Astrocyte (in vitro differentiated cells and primary cell): Measurements from ENCODE around the gene WBP1.

Experiments
- EZH2 ChIP-seq: IDR thresholded peaks from 2 replicates; pipeline ENCODE4 v1.6.1; 2012; ENCODE audit warnings: mild to moderate bottlenecking, low read length, inconsistent platforms; ENCODE audit not compliant: insufficient read depth
- TF ChIP-seq, protein P1 (sequence below): IDR thresholded peaks from 2 replicates; pipeline ENCODE4 v1.5.1; 2011; ENCODE audit warnings: low read depth, mild to moderate bottlenecking, inconsistent platforms, low read length, moderate library complexity; ENCODE audit not compliant: insufficient read depth

DNA sequence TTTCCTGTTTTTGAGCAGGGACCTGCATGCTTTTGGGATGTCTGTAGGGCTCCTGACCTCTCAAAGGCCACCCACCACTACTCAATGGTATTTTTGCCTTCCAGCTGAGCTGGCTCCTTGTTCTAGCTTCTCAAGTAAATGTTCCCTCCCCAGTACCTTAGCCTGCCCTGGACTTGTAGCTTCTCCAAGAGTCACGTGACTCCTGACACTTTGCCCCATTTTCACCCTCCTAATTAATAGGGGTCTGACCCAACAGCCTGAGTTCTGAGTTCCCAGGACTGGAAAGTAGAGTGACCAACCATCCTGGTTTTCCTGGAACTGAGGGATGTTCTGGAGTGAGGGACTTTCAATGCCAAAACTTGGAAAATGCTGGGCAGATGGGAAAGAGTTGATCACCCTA lies 37.2 kb downstream of the WBP1 start:
- TF ChIP-seq, protein P1, sequence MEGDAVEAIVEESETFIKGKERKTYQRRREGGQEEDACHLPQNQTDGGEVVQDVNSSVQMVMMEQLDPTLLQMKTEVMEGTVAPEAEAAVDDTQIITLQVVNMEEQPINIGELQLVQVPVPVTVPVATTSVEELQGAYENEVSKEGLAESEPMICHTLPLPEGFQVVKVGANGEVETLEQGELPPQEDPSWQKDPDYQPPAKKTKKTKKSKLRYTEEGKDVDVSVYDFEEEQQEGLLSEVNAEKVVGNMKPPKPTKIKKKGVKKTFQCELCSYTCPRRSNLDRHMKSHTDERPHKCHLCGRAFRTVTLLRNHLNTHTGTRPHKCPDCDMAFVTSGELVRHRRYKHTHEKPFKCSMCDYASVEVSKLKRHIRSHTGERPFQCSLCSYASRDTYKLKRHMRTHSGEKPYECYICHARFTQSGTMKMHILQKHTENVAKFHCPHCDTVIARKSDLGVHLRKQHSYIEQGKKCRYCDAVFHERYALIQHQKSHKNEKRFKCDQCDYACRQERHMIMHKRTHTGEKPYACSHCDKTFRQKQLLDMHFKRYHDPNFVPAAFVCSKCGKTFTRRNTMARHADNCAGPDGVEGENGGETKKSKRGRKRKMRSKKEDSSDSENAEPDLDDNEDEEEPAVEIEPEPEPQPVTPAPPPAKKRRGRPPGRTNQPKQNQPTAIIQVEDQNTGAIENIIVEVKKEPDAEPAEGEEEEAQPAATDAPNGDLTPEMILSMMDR, result no peak
- no peak for TF ChIP-seq EZH2
